ENCODE results near the gene TOM1L1. TPM values are rescaled to one million over a fixed set of nuclear protein-coding genes. Genes with fewer than 3 reads are reported as not detected.

The TOM1L1 gene
- total RNA-seq, 1 donor = 40.2 TPM

DNA sequence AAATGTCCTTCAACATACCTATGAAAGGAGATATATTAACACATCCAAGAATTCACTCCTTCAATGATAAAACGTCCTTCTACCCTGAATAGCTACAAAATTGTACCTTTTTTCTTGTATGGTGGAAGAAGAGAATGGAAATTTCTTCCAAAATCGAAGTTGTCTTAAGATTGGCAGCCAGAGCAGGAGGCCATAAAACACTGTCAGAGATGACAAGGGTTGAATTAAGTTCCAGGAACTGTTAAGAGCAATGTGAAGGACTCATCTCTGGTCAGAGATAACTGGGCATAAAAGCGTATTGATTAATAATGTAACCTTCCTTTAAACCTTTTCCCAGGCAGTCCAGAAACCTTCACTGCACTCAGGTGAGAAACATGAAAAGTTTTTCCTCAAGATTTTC, 12.9 kb upstream of the TOM1L1 start:
- Histone ChIP-seq H3K4me2 (ENCODE audit: insufficient read depth, low read length) (no peak overlapping the region), H2AFZ (ENCODE audit: low read length) (no peak overlapping the region), H3K36me3 (ENCODE audit: insufficient read depth, low read length) (no peaks in the 10 kb centered on the region), H3K27ac (ENCODE audit: low read depth, low read length) (no peak overlapping the region), H3K79me2 (ENCODE audit: insufficient read depth, low read length) (no peaks in the 10 kb centered on the region), H3K9me3 (ENCODE audit: low read depth, low read length) (no peaks in the 10 kb centered on the region), H4K20me1 (ENCODE audit: insufficient read depth, low read length) (no peaks in the 10 kb centered on the region), H3K27me3 (ENCODE audit: insufficient read depth, low read length) (no peaks in the 10 kb centered on the region), H3K4me3 (ENCODE audit: insufficient read depth, low read length) (no peak overlapping the region), H3K4me1 (ENCODE audit: insufficient read depth, low read length) (peaks cover 3% of the 10 kb centered on the region)
- DNase-seq (ENCODE audit: insufficient read length, low spot score, missing footprints) = no peak
- TF ChIP-seq, protein P1, sequence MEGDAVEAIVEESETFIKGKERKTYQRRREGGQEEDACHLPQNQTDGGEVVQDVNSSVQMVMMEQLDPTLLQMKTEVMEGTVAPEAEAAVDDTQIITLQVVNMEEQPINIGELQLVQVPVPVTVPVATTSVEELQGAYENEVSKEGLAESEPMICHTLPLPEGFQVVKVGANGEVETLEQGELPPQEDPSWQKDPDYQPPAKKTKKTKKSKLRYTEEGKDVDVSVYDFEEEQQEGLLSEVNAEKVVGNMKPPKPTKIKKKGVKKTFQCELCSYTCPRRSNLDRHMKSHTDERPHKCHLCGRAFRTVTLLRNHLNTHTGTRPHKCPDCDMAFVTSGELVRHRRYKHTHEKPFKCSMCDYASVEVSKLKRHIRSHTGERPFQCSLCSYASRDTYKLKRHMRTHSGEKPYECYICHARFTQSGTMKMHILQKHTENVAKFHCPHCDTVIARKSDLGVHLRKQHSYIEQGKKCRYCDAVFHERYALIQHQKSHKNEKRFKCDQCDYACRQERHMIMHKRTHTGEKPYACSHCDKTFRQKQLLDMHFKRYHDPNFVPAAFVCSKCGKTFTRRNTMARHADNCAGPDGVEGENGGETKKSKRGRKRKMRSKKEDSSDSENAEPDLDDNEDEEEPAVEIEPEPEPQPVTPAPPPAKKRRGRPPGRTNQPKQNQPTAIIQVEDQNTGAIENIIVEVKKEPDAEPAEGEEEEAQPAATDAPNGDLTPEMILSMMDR (IDR thresholded peaks at IDR 0.05; ENCODE audit: extremely low read depth, low read depth, low read length) = no peak

DNA sequence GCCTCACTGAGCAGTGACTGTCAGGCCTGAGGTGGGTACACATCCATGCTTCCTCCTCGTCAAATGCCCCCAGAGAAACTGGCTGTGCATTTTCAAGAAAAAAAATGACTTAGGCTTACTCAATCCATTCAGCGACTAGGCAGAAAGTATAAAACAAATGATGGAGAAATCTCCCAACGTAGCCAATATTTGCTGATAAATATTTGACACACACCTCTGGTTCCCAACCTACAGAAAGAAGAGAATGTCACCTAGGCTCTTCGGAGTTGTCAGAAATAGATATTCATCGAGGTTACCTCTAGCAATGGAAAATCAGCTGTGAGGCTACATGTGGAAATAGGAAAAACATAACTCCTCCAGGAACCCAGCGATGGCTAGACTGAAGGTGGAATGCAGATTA, 12.4 kb upstream of the TOM1L1 start:
- H3K4me2 ChIP-seq (ENCODE audit: insufficient read depth, low read length) = no peak overlapping the region
- no peak overlapping the region for H3K27ac ChIP-seq (ENCODE audit: low read depth, low read length)
- DNase-seq (ENCODE audit: insufficient read length, low spot score, missing footprints) = no peak
- no peaks in the 10 kb centered on the region for H3K9me3 ChIP-seq (ENCODE audit: low read depth, low read length)
- H3K36me3 ChIP-seq (ENCODE audit: insufficient read depth, low read length) = no peaks in the 10 kb centered on the region
- TF ChIP-seq, protein P1 (IDR thresholded peaks at IDR 0.05; ENCODE audit: extremely low read depth, low read depth, low read length) = no peak
- no peaks in the 10 kb centered on the region for H3K27me3 ChIP-seq (ENCODE audit: insufficient read depth, low read length)
- H3K4me3 ChIP-seq (ENCODE audit: insufficient read depth, low read length) = no peak overlapping the region
- H3K79me2 ChIP-seq (ENCODE audit: insufficient read depth, low read length) = no peaks in the 10 kb centered on the region
- H2AFZ ChIP-seq (ENCODE audit: low read length) = no peak overlapping the region
- H4K20me1 ChIP-seq (ENCODE audit: insufficient read depth, low read length) = no peaks in the 10 kb centered on the region
- peaks cover 3% of the 10 kb centered on the region for H3K4me1 ChIP-seq (ENCODE audit: insufficient read depth, low read length)

DNA sequence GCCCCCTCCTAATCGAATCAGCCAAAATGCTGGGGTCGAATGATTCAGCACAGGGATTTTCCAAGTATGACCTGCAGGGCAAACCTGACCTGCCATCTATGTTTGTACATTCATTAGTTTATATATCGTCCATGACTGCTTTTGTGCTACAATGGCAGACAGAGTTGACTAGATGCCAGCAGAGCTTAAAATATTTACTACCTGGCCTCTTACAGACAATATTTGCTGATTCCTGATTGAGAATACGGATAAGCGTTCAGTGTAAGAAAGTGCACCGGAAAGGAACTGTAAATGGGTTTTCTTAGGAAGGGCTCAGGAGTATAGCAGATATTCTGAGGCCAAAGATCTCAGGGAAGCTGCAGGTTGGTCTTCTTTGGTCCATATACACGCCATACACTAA, 11.7 kb upstream of the TOM1L1 start:
- Histone ChIP-seq H4K20me1 (ENCODE audit: insufficient read depth, low read length) (no peaks in the 10 kb centered on the region), H3K4me2 (ENCODE audit: insufficient read depth, low read length) (no peak overlapping the region), H3K4me1 (ENCODE audit: insufficient read depth, low read length) (peaks cover 3% of the 10 kb centered on the region), H3K79me2 (ENCODE audit: insufficient read depth, low read length) (no peaks in the 10 kb centered on the region), H3K36me3 (ENCODE audit: insufficient read depth, low read length) (no peaks in the 10 kb centered on the region), H2AFZ (ENCODE audit: low read length) (no peak overlapping the region), H3K4me3 (ENCODE audit: insufficient read depth, low read length) (no peak overlapping the region), H3K27ac (ENCODE audit: low read depth, low read length) (no peak overlapping the region), H3K27me3 (ENCODE audit: insufficient read depth, low read length) (no peaks in the 10 kb centered on the region), H3K9me3 (ENCODE audit: low read depth, low read length) (no peaks in the 10 kb centered on the region)
- DNase-seq (ENCODE audit: insufficient read length, low spot score, missing footprints) = no peak
- TF ChIP-seq, protein P1 (IDR thresholded peaks at IDR 0.05; ENCODE audit: extremely low read depth, low read depth, low read length) = no peak

DNA sequence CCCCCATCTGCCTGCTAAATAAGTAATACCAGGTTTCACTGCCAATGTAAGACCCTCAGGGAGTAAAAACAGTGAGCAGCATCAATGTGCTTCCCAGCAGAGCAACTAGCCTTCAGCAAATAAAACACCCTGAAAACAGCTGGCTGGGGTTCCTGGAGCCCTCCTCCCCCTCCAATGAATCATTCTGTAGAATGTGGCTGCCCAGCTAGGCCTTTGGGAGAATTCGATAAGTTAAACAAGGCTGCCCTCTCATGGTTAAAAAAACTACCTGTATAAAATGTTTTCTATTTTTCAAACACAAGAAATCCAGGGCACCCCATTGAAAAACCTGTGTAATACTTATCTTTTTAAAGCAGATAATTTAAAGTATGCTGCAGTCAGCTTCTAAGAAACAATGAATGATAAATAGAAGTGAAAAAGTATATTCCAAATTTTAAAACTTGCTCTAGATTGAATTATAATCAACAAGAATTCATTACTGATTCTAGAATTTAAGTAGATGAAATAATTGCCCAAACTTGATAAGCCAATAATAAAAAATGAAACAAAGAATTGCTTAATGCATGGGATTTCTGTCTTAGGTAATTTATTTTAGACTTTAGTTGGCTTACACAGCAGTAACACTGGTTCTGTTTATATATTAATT, 9.4 kb upstream of the TOM1L1 start:
- H3K27me3 ChIP-seq (ENCODE audit: insufficient read depth, low read length) = no peaks in the 10 kb centered on the region
- no peaks in the 10 kb centered on the region for H3K36me3 ChIP-seq (ENCODE audit: insufficient read depth, low read length)
- peak; percentile 89 for DNase-seq (ENCODE audit: insufficient read length, low spot score, missing footprints)
- H2AFZ ChIP-seq (ENCODE audit: low read length) = no peak overlapping the region
- no peak overlapping the region for H3K27ac ChIP-seq (ENCODE audit: low read depth, low read length)
- peaks cover 3% of the 10 kb centered on the region for H3K4me1 ChIP-seq (ENCODE audit: insufficient read depth, low read length)
- H3K9me3 ChIP-seq (ENCODE audit: low read depth, low read length) = no peaks in the 10 kb centered on the region
- no peaks in the 10 kb centered on the region for H3K79me2 ChIP-seq (ENCODE audit: insufficient read depth, low read length)
- H4K20me1 ChIP-seq (ENCODE audit: insufficient read depth, low read length) = no peaks in the 10 kb centered on the region
- TF ChIP-seq, protein P1 (IDR thresholded peaks at IDR 0.05; ENCODE audit: extremely low read depth, low read depth, low read length) = peak; percentile 61
- H3K4me3 ChIP-seq (ENCODE audit: insufficient read depth, low read length) = no peak overlapping the region
- H3K4me2 ChIP-seq (ENCODE audit: insufficient read depth, low read length) = no peak overlapping the region
